ENCODE data around the gene DTNB.

DNA sequence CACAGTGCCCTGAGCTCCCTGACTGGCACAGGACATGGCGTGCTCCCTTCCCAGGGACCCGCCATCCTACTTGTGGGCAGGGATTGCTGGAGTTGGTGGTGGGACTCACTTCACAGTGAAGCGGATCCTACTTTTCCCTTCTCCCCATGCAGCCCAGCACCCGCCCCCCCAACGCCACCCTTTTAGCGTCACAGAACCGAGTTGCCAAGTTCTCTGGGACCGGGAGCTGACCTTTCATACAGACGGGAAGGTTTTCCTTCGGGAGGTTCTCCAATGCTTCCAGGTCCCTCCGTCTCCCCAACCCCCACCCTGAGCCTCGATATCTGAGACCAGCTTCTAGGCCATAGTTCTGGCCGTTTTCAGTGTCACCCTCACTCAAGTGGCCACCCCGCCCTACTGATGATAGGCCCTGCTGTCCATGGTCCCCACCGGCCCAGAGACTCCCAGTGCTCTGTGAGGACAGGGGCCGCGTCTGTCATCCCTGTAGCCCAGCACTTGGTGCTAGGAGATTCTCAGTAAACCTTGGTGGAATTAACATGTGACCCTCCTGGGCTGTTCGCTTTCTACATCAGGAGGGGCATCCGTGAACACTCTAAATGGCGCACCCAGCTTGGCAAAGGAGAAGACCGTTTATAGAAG lies 330.1 kb downstream of the DTNB start:
- TF ChIP-seq, protein P1, sequence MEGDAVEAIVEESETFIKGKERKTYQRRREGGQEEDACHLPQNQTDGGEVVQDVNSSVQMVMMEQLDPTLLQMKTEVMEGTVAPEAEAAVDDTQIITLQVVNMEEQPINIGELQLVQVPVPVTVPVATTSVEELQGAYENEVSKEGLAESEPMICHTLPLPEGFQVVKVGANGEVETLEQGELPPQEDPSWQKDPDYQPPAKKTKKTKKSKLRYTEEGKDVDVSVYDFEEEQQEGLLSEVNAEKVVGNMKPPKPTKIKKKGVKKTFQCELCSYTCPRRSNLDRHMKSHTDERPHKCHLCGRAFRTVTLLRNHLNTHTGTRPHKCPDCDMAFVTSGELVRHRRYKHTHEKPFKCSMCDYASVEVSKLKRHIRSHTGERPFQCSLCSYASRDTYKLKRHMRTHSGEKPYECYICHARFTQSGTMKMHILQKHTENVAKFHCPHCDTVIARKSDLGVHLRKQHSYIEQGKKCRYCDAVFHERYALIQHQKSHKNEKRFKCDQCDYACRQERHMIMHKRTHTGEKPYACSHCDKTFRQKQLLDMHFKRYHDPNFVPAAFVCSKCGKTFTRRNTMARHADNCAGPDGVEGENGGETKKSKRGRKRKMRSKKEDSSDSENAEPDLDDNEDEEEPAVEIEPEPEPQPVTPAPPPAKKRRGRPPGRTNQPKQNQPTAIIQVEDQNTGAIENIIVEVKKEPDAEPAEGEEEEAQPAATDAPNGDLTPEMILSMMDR (IDR thresholded peaks at IDR 0.05), result no peak
- TF ChIP-seq POLR2AphosphoS5 (IDR thresholded peaks at IDR 0.05) (no peak), POLR2A (IDR thresholded peaks at IDR 0.05) (no peak), EP300 (IDR thresholded peaks at IDR 0.05) (no peak)
